ENCODE data around the gene SUPT3H.

SUPT3H gene

DNA sequence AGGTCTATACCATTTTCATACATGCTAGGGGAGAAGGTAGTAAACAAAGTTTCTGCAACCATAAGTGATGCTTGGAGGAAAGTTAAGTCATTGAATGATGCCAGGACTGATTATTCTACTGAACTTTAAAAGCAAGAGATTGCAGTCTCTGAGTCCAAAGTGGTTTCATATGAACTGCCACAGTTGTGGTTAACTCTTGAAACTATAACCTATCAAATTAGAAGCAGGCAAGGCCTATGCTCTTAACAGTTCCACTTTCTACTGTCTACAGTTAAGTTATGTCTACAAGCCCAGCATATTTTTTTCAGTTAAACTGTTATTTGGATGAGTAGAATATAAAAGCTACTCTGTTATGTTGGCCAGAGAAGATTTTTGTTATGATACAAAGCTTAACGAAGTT, 376.1 kb downstream of the SUPT3H start:
- DNase-seq (ENCODE audit: low spot score) = no peak

DNA sequence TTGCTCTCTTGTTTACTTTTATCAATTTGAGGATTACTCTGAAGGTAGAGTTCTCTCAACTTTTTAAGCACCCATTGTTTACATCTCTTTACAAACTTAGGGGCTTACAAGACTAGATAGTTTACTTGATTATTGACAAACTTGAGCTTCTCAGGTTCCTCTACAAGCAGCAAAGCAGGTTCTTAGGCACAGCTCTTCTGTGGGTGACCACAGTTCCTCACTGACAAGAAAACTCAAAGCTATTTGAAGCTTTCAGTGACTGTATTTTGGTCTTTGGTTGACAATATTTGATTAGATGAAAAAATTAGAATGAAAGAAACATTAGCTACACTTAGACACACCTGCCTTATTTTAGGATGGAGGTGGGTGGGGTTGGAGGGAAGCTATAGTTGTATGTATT, 376.9 kb downstream of the SUPT3H start:
- no peak for DNase-seq (ENCODE audit: low spot score)

GRCh38 chr6:44999066-44999465, 378.7 kb downstream of the SUPT3H start:
- DNase-seq (ENCODE audit: low spot score) = no peak

DNA sequence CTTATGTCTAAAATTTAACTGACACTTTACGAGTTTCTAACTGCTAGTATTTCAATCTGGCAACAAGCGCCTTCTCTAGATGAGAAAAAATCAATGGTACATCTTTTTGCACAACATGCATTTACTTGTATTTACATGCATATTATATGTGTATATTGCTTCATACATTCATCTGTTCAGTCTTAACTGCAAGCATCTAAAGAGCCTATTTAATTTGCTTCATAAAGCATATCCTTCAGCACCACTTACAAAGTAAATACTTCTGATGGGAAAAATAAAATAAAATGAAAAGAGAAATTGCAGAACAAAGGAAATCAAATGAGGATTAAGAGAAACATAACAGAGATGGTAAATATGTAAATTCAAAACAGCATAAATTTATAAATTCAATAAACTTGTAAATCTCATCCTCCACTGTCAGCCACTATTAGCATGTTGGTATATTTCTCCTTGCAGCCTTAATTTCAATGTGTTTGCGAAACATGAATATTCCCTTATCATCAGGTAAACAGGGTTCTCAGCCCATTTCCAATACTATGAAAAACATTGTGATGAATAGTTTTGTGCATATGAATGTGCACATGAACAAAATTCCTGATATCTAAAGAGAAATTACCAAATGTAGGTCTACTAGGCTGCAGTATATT, 382.1 kb downstream of the SUPT3H start:
- no peak for DNase-seq (ENCODE audit: low spot score)

GRCh38 chr6:44989391-44989790, 388.3 kb downstream of the SUPT3H start:
- no peak for DNase-seq (ENCODE audit: low spot score)

- no peak for DNase-seq (ENCODE audit: low spot score)
Observed at GRCh38 chr6:44985006-44985405, 392.7 kb downstream of the SUPT3H start.

- no peak for DNase-seq (ENCODE audit: low spot score)
Observed at GRCh38 chr6:44983467-44984365, 394.0 kb downstream of the SUPT3H start.

DNA sequence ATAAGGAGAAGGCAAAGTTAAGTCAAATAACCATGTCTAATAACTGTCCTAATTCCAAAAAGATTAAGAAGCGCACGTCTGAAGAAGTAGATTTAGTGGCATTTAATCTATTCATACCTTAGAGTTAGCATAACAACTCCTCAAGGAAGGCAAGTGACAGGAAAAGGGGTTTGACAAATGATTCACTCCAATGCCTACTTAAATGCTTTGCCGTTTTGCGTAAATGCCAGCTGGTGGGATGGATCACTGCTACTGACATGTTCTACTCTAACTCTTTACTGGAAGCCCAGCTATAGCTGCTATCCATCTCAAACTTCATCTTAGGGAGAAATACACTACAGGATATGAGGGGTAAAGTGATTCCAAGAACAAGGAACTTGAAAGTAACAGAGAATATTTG, 396.9 kb downstream of the SUPT3H start:
- DNase-seq (ENCODE audit: low spot score) = no peak

- peak; percentile 13 for DNase-seq (ENCODE audit: low spot score)
Observed at GRCh38 chr6:44976677-44977641, 400.8 kb downstream of the SUPT3H start.

DNA sequence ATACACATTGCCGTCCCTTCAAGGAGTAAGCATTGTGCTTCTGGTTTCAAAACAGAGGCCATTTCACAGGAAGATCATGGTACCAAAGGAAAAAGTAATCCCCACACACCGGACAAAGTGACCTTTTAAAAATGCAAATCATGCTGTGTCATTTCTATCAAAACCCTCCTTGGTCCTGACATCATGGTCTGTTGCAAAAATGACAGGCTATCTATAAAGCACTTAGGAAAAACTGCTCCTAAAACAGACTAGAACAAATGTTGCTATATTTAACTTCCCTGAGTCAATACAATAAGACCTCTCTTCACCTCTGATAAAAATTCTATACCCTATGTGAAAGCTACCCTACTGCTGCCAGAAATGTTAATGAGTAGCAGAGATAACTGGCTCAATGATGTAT, 403.2 kb downstream of the SUPT3H start:
- no peak for DNase-seq (ENCODE audit: low spot score)

- no peak for DNase-seq (ENCODE audit: low spot score)
Observed at GRCh38 chr6:44972709-44973108, 405.0 kb downstream of the SUPT3H start.

GRCh38 chr6:44969446-44970185, 408.1 kb downstream of the SUPT3H start:
- DNase-seq (ENCODE audit: low spot score) = peak; percentile 14

GRCh38 chr6:44967481-44967880, 410.3 kb downstream of the SUPT3H start:
- DNase-seq (ENCODE audit: low spot score) = no peak

GRCh38 chr6:44966449-44967092, 411.2 kb downstream of the SUPT3H start:
- peak; percentile 62 for DNase-seq (ENCODE audit: low spot score)

GRCh38 chr6:44965708-44966107, 412.0 kb downstream of the SUPT3H start:
- DNase-seq (ENCODE audit: low spot score) = no peak

- DNase-seq (ENCODE audit: low spot score) = no peak
Observed at GRCh38 chr6:44960898-44961297, 416.8 kb downstream of the SUPT3H start.

DNA sequence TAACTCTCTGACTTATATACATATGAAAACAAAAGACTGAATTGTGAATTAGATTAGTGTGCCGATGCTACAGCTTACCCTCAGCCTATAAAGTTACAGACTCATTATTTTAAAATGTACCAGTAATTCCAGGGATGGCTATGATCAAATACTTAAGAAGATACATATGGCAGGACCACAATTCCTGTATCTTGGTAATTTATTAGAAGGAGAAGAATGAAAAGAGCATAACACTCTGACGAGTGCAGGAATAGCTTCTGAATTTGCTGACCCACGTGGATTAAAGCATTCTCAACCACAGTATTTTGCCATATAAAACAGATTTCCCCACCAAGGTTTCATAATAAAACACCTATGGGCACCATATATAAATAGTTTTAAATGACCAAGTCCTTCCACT, 418.1 kb downstream of the SUPT3H start:
- DNase-seq (ENCODE audit: low spot score) = no peak

DNA sequence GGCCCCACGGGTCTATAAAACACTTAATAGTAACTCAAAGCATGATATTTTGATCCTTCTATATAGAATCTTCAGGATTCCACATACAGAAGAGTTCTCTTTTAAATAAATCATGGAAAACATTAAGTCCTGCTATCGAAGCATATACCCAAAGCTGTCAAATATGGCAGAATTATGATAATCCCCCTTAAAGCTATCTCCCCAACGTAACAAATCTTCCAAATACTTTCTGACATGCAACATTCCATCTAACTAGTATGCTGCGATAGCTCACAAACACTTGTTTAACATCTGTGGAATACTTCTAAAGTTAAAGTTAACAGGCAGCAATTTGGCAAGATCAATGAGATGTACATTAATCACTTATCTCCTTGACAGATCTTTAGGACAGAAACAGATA, 420.6 kb downstream of the SUPT3H start:
- no peak for DNase-seq (ENCODE audit: low spot score)

- DNase-seq (ENCODE audit: low spot score) = peak; percentile 47
Observed at GRCh38 chr6:44956396-44956795, 421.3 kb downstream of the SUPT3H start.

- DNase-seq (ENCODE audit: low spot score) = no peak
Observed at GRCh38 chr6:44955145-44955544, 422.6 kb downstream of the SUPT3H start.

DNA sequence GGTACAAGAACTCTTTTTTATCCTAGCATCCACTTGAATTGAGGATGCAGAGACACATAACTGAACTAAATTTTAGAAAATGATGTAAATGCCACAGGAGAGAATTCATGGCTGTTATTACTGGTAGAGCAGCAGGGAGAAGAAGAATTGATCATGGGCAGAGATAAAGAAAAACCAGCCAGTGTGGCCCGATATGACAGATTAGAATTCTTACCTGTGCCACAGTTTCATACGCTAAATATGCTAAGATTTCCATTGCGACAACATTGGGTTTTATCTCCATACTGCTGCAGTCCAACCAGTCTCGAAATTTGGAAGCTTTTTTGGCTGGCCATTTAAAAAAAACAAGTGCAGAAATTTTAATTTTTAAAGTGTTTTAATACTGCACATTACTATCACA, 423.5 kb downstream of the SUPT3H start:
- DNase-seq (ENCODE audit: low spot score) = no peak

Data from GM03348 (cell line).